K562 (cell line): ENCODE data around the gene AQP5. TPM values are rescaled to one million over a fixed set of nuclear protein-coding genes. Genes with fewer than 3 reads are reported as not detected.

Source experiments
- HDAC3 ChIP-seq: fragments of 450-650 bp; IDR thresholded peaks from 2 replicates; pipeline ENCODE4 v1.6.1; 2018; ENCODE audit warnings: borderline replicate concordance, mild to moderate bottlenecking, moderate library complexity; ENCODE audit not compliant: partially characterized antibody
- HEY1 ChIP-seq: fragments of 250-450 bp; sonication (Bioruptor Pico); IDR thresholded peaks from 2 replicates; pipeline ENCODE4 v1.5.0; 2020; ENCODE audit warnings: mild to moderate bottlenecking, moderate library complexity, borderline replicate concordance
- ZNF282 ChIP-seq: sonication (generic); formaldehyde crosslinking; IDR thresholded peaks from 2 replicates; pipeline ENCODE4 v1.8.1; 2023; ENCODE audit warnings: missing genetic modification reagents
- polyA plus RNA-seq, 8 experiments: library from polyadenylated mRNA; depleted of rRNA in 4 of 8; stranded (reverse) in 5 of 8; unstranded in 3 of 8; fragments of >200 nt; fragmentation: Nextera tagmentation in 2 of 8; fragmentation: Illumina TruSeq in 1 of 8; extraction: Ambion mirVana in 2 of 8; extraction: Trizol in 1 of 8; gene quantifications; 2 replicates each; pipeline versions ENCODE4 v1.2.1 to v1.2.3, GENCODE V29; 2011 to 2014; ENCODE audit warnings: inconsistent platforms in 1 of 8, missing spikeins in 1 of 8
- total RNA-seq, 7 experiments: library from RNA; depleted of rRNA in 6 of 7; stranded (reverse); fragments of >200 nt in 6 of 7; fragmentation: Illumina TruSeq in 2 of 7; extraction: Trizol in 2 of 7; gene quantifications; 2 replicates each; pipeline versions ENCODE4 v1.2.1 to v1.2.3, GENCODE V29; 2011 to 2021; ENCODE audit warnings: low replicate concordance in 1 of 7
- TF ChIP-seq, protein P1 (sequence below): fragments of 450-650 bp; IDR thresholded peaks from 2 replicates; pipeline ENCODE4 v1.6.1; 2016; ENCODE audit warnings: mild to moderate bottlenecking, moderate library complexity

The AQP5 gene
- total and polyA plus RNA-seq, 9 of the 15 experiments (the other 6 are each of a cell fraction or from before 2014, with no cell fraction given): not detected

DNA sequence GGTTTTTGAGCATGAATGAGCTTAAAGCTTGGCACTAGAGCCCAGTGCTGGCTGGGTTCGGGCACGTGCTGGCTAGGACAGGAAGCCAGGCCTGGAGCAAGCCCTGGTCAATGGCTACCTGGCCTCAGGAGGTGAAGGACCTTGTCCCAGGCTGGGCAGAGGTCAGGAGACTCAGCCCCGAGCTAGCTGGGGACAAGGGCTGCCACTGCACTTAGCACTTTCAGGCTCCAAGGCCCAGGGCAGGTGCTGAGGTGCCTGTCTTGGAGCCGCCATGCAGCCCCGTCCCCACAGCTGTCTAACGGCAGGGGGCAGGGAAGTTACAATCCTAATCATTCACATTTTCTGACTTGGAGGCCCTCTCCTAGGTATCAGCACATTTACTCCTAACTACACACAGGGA is 6.8 kb downstream of the AQP5 start (continued):
- TF ChIP-seq, protein P1, sequence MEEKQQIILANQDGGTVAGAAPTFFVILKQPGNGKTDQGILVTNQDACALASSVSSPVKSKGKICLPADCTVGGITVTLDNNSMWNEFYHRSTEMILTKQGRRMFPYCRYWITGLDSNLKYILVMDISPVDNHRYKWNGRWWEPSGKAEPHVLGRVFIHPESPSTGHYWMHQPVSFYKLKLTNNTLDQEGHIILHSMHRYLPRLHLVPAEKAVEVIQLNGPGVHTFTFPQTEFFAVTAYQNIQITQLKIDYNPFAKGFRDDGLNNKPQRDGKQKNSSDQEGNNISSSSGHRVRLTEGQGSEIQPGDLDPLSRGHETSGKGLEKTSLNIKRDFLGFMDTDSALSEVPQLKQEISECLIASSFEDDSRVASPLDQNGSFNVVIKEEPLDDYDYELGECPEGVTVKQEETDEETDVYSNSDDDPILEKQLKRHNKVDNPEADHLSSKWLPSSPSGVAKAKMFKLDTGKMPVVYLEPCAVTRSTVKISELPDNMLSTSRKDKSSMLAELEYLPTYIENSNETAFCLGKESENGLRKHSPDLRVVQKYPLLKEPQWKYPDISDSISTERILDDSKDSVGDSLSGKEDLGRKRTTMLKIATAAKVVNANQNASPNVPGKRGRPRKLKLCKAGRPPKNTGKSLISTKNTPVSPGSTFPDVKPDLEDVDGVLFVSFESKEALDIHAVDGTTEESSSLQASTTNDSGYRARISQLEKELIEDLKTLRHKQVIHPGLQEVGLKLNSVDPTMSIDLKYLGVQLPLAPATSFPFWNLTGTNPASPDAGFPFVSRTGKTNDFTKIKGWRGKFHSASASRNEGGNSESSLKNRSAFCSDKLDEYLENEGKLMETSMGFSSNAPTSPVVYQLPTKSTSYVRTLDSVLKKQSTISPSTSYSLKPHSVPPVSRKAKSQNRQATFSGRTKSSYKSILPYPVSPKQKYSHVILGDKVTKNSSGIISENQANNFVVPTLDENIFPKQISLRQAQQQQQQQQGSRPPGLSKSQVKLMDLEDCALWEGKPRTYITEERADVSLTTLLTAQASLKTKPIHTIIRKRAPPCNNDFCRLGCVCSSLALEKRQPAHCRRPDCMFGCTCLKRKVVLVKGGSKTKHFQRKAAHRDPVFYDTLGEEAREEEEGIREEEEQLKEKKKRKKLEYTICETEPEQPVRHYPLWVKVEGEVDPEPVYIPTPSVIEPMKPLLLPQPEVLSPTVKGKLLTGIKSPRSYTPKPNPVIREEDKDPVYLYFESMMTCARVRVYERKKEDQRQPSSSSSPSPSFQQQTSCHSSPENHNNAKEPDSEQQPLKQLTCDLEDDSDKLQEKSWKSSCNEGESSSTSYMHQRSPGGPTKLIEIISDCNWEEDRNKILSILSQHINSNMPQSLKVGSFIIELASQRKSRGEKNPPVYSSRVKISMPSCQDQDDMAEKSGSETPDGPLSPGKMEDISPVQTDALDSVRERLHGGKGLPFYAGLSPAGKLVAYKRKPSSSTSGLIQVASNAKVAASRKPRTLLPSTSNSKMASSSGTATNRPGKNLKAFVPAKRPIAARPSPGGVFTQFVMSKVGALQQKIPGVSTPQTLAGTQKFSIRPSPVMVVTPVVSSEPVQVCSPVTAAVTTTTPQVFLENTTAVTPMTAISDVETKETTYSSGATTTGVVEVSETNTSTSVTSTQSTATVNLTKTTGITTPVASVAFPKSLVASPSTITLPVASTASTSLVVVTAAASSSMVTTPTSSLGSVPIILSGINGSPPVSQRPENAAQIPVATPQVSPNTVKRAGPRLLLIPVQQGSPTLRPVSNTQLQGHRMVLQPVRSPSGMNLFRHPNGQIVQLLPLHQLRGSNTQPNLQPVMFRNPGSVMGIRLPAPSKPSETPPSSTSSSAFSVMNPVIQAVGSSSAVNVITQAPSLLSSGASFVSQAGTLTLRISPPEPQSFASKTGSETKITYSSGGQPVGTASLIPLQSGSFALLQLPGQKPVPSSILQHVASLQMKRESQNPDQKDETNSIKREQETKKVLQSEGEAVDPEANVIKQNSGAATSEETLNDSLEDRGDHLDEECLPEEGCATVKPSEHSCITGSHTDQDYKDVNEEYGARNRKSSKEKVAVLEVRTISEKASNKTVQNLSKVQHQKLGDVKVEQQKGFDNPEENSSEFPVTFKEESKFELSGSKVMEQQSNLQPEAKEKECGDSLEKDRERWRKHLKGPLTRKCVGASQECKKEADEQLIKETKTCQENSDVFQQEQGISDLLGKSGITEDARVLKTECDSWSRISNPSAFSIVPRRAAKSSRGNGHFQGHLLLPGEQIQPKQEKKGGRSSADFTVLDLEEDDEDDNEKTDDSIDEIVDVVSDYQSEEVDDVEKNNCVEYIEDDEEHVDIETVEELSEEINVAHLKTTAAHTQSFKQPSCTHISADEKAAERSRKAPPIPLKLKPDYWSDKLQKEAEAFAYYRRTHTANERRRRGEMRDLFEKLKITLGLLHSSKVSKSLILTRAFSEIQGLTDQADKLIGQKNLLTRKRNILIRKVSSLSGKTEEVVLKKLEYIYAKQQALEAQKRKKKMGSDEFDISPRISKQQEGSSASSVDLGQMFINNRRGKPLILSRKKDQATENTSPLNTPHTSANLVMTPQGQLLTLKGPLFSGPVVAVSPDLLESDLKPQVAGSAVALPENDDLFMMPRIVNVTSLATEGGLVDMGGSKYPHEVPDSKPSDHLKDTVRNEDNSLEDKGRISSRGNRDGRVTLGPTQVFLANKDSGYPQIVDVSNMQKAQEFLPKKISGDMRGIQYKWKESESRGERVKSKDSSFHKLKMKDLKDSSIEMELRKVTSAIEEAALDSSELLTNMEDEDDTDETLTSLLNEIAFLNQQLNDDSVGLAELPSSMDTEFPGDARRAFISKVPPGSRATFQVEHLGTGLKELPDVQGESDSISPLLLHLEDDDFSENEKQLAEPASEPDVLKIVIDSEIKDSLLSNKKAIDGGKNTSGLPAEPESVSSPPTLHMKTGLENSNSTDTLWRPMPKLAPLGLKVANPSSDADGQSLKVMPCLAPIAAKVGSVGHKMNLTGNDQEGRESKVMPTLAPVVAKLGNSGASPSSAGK: no peak
- TF ChIP-seq ZNF282 (CRISPR knock-in tag) (no peak), HEY1 (CRISPR knock-in tag) (no peak), HDAC3 (no peak)
